ENCODE data around the gene CCDC177.

The CCDC177 gene

GRCh38 chr14:69528930-69529329 is 45.7 kb downstream of the CCDC177 start:
- no peak for DNase-seq (ENCODE audit: low read depth)

GRCh38 chr14:69528143-69528542 is 46.5 kb downstream of the CCDC177 start:
- no peak for DNase-seq (ENCODE audit: low read depth)

GRCh38 chr14:69527635-69528034 is 47.0 kb downstream of the CCDC177 start:
- DNase-seq (ENCODE audit: low read depth) = no peak

GRCh38 chr14:69525896-69526295 is 48.8 kb downstream of the CCDC177 start:
- no peak for DNase-seq (ENCODE audit: low read depth)

- DNase-seq (ENCODE audit: low read depth) = no peak
These were observed 52.6 kb downstream of the CCDC177 start for GRCh38 chr14:69522026-69522425.
